ENCODE results near the gene TRABD2A. TPM values are rescaled to one million over a fixed set of nuclear protein-coding genes. Genes with fewer than 3 reads are reported as not detected.
"Not testable (repeated sequence)": the region's sequence is repeated elsewhere in the genome, so short reads cannot be mapped to it uniquely, and the experiment has no call there.

Gene TRABD2A
- total and polyA plus RNA-seq, 2 donors: 1.6 to 13.8 TPM

GRCh38 chr2:84778911-84779690 lies 101.8 kb downstream of the TRABD2A start:
- Histone ChIP-seq H3K36me3 (ENCODE audit: control insufficient read depth in 2 of 2, insufficient read depth in 2 of 2, low read length in 1 of 2) (no peaks in the 10 kb centered on the region), H3K9me3 (ENCODE audit: control insufficient read depth in 2 of 2, insufficient read depth in 1 of 2, low read length in 1 of 2) (no peaks in the 10 kb centered on the region), H3K4me3 (ENCODE audit: low read length in 2 of 2) (no peak overlapping the region), H3K27me3 (ENCODE audit: control insufficient read depth in 2 of 2, insufficient read depth in 1 of 2, low read length in 1 of 2) (no peaks in the 10 kb centered on the region), H3K27ac (ENCODE audit: low read depth in 1 of 2, low read length in 1 of 2) (no peak overlapping the region), H3K4me1 (ENCODE audit: control insufficient read depth in 2 of 2, insufficient read depth in 2 of 2, low read length in 2 of 2) (peaks cover 0 to 8% of the 10 kb centered on the region in 2 donors)
- no peak for DNase-seq (ENCODE audit: low read depth in 6 of 9, low spot score in 9 of 9)
- 97% methylated on average over 1 of the region's 1 CpG for WGBS

DNA sequence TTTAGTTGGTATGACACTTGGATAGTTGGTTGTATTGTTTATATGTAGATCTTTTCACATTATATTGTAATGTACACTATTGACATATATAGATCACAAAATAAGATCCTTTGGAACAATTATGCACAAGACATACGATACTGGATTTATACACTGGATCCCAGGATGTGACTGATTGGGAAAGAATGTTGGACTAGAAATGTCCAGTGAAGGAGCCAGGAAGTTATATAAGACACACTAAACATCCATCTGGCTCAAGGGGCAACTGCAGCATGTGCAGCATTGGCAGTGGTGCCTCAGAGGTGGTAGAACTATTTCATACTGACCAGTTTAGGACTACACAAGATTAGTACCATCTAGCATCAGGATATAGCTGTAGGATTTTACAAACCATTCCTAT lies 104.9 kb downstream of the TRABD2A start:
- H3K9me3 ChIP-seq (ENCODE audit: control insufficient read depth in 2 of 2, insufficient read depth in 1 of 2, low read length in 1 of 2): no peaks in the 10 kb centered on the region
- no peak overlapping the region for H3K4me3 ChIP-seq (ENCODE audit: low read length in 2 of 2)
- 96% methylated on average over 1 of the region's 1 CpG for WGBS
- no peak for DNase-seq (ENCODE audit: low read depth in 6 of 9, low spot score in 9 of 9)
- H3K27ac ChIP-seq (ENCODE audit: low read depth in 1 of 2, low read length in 1 of 2): no peak overlapping the region
- H3K27me3 ChIP-seq (ENCODE audit: control insufficient read depth in 2 of 2, insufficient read depth in 1 of 2, low read length in 1 of 2): no peaks in the 10 kb centered on the region
- H3K4me1 ChIP-seq (ENCODE audit: control insufficient read depth in 2 of 2, insufficient read depth in 2 of 2, low read length in 2 of 2): no peaks in the 10 kb centered on the region
- H3K36me3 ChIP-seq (ENCODE audit: control insufficient read depth in 2 of 2, insufficient read depth in 2 of 2, low read length in 1 of 2): no peaks in the 10 kb centered on the region

DNA sequence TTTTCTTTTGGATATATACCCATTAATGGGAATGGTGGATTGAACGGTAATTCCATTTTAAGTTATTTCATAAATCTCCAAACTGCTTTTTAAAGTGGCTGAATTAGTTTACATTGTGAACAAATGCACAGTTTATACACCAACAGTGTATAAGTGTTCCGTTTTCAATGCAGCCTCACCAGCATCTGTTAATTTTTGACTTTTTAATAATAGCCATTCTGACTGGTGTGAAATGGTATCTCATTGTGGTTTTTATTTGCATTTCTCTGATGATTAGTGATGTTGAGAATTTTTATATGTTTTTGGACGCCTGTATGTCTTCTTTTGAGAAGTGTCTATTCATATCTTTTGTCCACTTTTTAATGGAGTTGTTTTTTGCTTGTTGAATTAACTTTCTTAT lies 107.3 kb downstream of the TRABD2A start:
- H3K36me3 ChIP-seq (ENCODE audit: control insufficient read depth in 2 of 2, insufficient read depth in 2 of 2, low read length in 1 of 2); H3K4me3 ChIP-seq (ENCODE audit: low read length in 2 of 2); H3K27ac ChIP-seq (ENCODE audit: low read depth in 1 of 2, low read length in 1 of 2); H3K9me3 ChIP-seq (ENCODE audit: control insufficient read depth in 2 of 2, insufficient read depth in 1 of 2, low read length in 1 of 2); H3K4me1 ChIP-seq (ENCODE audit: control insufficient read depth in 2 of 2, insufficient read depth in 2 of 2, low read length in 2 of 2); DNase-seq (ENCODE audit: low read depth in 6 of 9, low spot score in 9 of 9); H3K27me3 ChIP-seq (ENCODE audit: control insufficient read depth in 2 of 2, insufficient read depth in 1 of 2, low read length in 1 of 2): not testable (repeated sequence)
- 96% methylated on average over 3 of the region's 3 CpGs for WGBS

Other genes starting within 250 kb of the TRABD2A start
- gene TMSB10, start 24.6 kb upstream of the TRABD2A start, total RNA-seq: 4,492 TPM
- 5,628 TPM for gene TMSB10, start 24.6 kb upstream of the TRABD2A start, polyA plus RNA-seq
- gene KCMF1, start 90.1 kb upstream of the TRABD2A start, total RNA-seq: 32.6 TPM
- gene KCMF1, start 90.1 kb upstream of the TRABD2A start, polyA plus RNA-seq: 32.5 TPM

All from thymus (tissue), 11 donors.